ENCODE data around the gene SEPTIN11.

Gene SEPTIN11

DNA sequence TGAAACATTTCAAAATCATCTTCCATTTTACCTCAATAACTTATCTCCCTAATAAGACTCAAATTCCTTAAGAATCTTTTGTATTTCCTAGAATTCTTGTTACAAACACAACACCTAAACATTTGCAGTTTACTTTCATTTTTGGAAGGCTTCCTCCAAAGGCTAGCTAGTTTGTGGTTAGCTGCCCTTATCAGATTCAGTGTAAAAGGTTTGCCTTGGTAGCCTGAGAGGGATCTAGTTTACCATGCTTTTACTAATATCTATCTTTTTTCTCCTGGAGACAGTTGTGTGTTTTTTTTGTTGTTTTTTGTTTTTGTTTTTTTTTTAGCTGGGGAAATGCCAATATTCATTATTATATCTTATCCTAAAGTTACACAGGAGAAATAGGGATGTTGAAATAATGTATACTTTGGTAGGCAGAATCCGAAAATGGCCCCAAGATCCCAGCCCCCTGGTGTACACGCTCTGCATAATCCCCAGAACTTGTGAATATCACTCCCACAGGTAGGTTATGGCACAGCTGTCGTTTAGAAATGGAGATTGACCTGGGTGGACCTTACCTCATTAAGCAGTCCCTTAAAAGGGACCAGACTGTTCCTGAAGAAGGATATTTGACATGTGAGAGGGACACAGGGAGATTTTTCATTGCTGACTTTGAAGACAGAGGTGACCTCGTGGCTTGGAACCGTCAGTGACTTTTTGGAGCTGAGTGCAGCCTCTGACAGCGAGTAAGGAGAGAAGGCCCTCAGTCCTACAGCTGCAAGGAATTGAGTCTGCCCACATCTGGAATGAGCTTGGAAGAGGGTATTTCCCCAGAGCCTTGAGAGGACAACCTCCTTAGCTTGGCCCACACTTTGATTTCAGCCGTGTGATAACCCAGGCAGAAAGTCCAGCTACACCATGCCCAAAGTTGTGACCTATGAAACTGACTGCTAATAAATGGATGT lies 33.4 kb downstream of the SEPTIN11 start:
- DNase-seq, result peak; percentile 18

DNA sequence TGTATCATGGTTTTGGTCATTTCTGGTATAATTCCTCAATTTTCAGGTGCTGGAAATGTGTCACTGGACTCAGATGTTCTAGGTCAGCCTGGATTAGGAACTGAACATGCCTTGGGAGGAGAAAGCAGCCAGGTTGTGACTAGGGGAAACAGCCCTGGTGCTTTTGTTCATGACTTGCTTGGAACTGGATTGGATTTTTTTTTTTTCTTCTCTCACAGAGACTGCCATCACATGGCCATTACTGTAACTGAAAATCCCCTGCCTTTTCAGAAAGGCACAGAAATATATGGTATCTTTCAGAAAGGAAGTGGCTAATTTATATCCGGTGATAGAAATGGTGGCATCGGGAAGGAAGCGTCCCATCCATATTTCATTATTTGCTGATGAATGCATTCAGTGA lies 34.6 kb downstream of the SEPTIN11 start:
- DNase-seq, result peak; percentile 50

DNA sequence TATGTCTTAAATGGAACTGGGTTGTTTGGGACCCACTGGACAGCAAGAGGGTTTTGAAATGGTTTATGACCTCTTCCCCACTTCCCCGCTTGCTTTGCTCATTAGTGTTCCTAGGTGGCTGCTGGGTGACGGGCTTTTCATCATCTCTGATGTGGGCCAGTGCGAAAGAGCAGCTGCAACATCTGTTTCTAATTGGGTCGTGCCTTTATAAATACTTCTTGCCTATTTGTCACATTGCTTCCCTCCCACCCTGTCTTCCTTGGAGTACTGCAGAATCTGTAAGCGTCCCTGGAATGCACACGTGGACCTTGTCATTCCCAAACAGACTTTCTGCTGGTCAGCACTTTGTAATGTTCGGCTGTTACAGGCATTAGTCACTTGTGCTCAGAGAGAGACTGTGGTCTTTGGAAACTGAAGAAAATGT lies 35.2 kb downstream of the SEPTIN11 start:
- DNase-seq, result no peak

DNA sequence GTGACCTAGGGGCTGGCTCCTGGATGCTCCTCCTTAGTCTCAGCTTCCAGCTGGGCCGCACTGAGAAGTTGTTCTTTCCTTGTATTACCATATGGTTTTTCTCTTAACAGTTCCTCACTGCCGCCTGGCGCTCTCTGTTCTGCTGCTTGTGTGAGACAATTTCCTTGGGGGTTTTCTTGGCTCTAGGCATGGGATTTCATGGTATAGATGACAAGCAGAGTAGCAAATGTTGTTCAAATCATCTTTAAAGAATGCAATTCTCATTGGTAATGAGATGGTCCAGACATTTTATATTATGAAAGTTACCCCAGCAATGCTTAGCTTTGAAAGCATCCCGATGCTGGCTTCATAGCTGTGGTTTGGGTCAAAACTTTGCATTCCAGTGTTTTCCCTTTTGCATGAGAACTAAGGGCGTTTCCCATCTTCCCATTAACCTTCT lies 37.6 kb downstream of the SEPTIN11 start:
- DNase-seq, result no peak

DNA sequence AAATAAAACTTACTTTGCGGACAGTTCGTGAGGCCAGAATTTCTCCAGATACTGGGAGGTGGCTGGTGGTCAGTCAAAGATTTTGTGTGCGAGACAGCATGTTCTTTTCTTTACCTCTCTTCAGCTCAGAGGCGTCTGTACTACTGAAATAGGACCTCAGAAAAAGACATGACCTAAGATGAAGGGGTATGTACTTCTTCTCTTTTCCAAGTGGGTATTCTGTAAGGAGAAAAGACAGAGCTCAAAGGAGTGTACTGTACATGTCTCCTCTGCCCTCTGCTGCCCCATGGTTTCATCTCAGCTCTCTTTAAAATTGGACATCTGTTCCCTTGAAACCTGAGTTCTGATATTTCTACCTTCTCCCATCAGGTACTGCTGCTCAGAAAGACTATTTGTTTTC lies 38.1 kb downstream of the SEPTIN11 start:
- no peak for DNase-seq

DNA sequence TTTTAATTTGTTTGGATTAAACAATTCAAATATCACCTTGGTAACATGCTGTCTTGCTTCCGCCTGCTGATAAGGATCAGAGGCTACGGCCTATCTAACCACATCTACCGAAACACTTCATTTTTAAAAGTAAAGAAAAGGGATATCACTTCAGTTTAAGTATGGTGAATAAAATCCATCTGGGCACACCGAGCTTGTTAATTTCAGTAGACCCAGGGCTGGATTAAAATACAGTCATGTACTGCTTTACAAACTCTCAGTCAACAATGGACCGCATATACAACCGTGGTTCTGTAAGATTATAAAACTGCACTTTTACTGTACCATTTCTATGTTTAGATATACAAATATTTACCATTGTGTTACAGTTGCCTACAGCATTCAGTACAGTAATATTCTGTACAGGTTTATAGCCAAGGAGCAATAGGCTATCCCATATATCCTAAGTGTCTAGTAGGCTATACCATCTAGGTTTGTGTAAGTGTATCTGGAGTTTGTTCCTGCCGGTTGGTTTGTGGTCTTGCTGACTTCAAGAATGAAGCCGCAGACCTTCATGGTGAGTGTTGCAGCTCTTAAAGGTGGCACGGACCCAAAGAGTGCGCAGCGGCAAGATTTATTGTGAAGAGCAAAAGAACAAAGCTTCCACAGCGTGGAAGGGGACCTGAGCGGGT lies 40.0 kb downstream of the SEPTIN11 start:
- DNase-seq, result peak; percentile 84

DNA sequence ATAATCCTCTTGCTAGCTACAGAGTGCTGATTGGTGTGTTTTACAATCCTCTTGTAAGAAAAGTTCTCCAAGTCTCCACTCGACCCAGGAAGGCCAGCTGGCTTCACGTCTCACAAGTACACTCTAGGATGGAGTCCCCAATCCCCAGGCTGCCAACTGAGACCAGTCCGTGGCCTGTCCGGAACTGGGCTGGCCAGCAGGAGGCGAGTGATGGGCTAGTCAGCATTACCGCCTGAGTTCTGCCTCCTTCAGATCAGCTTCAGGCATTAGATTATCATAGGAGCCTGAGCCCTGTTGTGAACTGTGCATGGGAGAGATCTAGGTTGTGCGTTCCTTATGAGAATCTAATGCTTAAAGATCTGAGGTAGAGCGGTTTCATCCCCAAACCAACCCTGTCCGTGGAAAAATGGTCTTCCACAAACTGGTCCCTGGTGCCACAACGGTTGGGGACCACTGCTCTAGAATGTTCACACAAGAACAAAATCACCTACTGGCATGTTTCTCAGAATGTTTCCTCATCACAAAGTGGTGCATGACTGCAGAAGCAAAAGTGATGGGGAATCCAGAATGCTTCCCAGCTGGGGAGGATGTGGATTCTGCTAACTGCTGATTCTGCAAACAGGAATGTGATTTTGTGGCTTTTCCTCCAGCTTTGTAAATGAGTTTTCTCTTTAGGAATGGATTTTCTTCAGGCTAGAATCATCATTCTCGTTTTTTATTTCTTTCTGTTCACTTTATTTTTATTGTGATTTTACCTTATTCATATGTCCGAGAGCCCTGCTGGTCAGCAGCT lies 40.9 kb downstream of the SEPTIN11 start:
- DNase-seq, result no peak

DNA sequence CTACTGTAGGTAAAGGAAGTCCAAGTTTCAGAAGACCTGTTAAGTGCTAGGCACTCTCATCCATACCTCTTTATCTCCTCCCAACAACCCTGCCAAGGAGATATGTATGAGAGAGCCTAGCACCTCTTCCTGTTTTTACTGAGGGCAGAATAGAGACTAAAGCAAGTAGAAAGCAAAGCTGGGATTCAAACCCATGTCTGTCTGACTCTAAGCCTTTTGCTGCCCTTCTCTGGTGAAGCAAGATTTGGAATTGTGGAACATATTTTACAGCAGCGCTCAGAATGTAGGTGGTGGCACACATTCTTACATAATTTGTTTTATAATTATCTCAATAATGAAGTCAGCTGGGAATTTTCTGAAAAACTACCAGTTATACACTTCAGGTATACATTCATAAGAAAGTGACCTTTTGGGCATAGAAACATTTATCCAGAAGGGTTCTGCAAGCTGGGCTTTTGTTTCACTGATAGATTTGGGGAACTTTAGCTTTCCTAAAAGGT lies 41.7 kb downstream of the SEPTIN11 start:
- DNase-seq, result no peak

DNA sequence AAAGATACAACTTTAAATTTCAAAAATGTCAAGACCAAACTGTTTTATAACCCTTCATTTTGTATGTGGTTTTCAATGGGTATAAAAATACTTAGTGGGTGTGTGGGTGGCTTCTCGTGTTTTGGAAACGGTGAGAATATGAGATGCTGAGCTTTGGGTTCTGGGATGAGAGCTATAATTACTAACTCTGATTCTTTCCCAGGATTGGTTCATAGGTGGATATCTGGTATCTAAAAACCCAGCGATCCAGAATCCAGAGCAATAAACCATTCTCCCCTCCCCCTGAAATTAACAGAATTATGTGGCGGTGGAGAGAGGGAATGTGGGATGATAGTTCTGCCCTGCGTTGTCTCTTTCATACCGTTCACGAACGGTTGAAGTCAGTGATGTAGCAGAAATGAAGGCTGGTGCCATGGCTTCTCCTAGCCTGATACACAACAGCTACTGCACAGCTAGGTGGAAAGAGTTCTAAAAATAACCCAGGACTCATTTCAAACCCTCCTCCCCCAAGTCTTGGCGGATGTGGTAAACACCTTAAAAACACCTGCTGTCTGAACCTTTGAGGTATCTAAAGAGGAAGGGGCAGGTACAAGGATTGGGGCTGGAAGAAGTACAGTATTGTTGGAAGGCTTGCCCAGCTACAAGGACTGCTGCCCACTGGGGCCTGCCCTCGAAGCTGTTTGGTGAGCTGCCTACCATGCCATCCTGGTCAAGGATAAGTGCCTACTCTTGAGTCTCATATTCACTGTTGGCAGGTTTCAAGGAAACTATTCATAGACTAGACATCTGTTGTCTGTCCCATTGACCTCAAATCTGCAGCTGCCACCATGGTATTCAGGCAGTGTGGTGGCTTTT lies 44.5 kb downstream of the SEPTIN11 start:
- DNase-seq, result peak; percentile 81

DNA sequence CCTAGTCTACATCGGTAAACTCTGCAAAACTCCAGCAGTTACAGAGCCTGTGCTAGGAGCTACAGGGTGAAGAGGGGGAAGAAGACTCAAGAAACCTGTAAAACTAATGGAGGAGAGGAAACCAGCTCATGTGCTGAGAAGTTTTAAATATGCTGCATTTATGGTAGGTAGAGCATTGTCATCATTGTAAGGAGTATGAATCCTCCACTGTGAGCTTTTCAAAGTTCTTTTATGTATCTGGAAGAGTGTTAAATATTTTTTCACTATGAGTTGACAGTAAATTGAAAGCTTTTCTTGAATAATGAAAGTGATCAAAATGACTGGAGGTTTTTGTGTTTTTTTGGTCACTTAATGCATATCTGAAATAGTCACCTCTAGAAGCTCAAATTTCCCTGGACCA lies 46.2 kb downstream of the SEPTIN11 start:
- DNase-seq, result no peak

DNA sequence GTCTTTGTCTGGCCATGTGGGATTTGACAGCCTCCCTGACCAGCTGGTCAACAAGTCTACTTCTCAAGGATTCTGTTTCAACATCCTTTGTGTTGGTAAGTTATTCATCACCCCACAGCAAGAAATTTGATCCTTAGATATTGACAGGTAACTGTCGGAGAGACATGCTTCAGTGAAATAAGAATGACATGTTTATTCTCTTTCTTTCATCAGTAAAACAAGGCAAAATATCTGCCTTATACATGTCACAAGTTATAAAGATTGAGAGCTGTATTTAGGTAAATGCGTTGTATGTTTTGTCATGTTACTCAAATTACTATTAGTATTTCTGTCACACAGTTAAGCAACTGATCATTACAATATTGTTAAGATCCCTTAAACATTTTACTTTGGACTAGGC lies 46.9 kb downstream of the SEPTIN11 start:
- no peak for DNase-seq

DNA sequence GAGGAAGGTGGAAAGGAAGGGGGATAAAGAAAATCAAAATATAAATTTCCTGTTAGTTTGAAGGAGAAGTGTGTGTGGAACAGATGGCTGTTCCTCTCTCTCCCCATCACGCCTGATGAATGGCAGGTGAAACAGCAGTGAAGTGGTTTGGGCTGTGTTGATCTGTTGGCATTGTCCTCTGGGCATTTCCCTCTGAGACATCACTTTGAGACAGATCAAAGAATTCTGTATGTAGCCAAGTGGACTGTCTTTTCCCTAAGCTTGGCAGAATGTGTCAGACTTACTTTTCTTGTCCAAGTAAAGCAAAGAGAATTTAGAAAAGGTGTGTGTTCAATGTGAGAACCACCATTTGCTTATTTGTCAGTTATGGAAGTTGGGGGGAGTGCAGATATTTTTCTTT lies 47.5 kb downstream of the SEPTIN11 start:
- DNase-seq, result no peak

DNA sequence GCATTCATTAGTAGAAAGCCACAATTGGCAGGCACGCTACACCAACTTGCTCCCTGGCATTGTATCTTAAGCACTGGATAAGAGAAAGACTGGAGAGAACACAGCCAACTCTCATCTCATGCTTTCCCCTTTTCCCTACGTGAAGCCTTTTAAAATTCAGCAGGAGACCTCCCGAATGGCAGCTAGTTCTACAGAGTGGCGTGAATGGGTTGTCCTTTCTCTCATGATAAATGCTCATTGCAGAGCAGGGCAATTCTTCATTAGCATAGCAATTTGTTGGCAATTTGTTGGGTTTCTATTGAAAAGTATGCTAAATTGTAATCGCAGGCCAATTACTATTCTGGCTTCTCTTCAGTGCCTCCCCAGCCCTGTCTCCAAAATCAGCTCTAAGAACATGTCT lies 48.0 kb downstream of the SEPTIN11 start:
- no peak for DNase-seq

DNA sequence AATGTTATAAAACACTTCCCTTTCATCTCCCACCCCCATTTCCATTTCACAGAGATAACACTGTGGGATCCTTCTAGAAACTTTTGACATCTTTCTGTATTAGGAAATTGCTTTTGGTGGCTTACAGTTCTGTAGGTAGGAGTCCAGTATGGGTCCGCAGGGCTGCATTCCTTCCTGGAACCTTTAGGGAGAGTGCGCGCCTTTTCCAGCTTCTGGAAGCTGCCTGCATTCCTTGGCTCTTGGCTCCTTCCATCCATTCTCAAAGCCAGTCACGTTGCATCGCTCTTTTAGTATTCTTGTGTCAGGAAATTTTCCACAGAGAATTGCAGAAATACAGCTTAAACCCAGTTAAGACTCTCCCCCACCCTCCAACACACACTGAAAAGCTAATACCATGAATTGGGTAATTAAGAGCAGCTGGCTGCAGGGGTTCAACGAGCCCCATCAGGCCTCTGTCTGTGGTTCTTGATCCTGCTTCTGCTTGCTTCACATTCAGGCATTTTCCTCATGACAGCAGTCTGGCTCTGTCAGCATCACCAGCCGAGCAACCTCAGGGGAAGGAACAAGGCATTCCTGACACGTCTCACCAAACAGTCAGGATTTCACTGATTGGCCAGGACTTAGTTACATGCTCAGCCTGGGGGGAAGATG lies 48.8 kb downstream of the SEPTIN11 start:
- no peak for DNase-seq
